ENCODE results near the gene NFATC1. TPM values are rescaled to one million over a fixed set of nuclear protein-coding genes. Genes with fewer than 3 reads are reported as not detected.

Gene NFATC1
- total RNA-seq, 1 donor, result 23.9 TPM

- H3K4me3 ChIP-seq (ENCODE audit: low read length), result no peak overlapping the region
- H3K27me3 ChIP-seq (ENCODE audit: insufficient read depth, low read length), result no peaks in the 10 kb centered on the region
- no peaks in the 10 kb centered on the region for H3K4me1 ChIP-seq (ENCODE audit: insufficient read depth, low read length)
- no peaks in the 10 kb centered on the region for H3K9me3 ChIP-seq (ENCODE audit: low read depth, low read length)
Measured at GRCh38 chr18:79427368-79428225, 31.9 kb downstream of the NFATC1 start.

- no peaks in the 10 kb centered on the region for H3K27me3 ChIP-seq (ENCODE audit: insufficient read depth, low read length)
- H3K4me3 ChIP-seq (ENCODE audit: low read length), result no peak overlapping the region
- H3K9me3 ChIP-seq (ENCODE audit: low read depth, low read length), result no peaks in the 10 kb centered on the region
- H3K4me1 ChIP-seq (ENCODE audit: insufficient read depth, low read length), result no peaks in the 10 kb centered on the region
Measured at GRCh38 chr18:79428287-79428686, 32.6 kb downstream of the NFATC1 start.

DNA sequence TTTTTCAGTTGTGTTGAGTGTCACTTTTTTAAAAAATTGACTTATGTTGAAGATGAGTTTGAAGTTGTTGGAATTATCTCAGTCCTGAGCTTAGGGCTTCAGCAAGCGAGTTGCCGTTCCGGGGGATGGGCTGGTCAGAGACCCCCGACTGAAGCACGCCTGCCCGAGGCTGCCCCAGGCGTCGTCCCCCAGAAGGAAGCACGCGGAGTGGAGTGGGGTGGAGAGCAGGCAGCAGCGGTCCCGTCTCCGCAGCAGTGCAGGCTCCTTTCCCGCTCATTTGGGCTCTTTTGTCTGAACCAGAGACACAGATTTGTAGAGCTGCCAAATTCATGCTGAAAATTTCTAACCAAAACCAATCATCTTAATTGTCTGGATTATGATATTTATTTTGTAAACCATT is 33.7 kb downstream of the NFATC1 start:
- Histone ChIP-seq H3K4me3 (ENCODE audit: low read length) (no peak overlapping the region), H3K9me3 (ENCODE audit: low read depth, low read length) (no peaks in the 10 kb centered on the region), H3K4me1 (ENCODE audit: insufficient read depth, low read length) (no peaks in the 10 kb centered on the region), H3K27me3 (ENCODE audit: insufficient read depth, low read length) (no peaks in the 10 kb centered on the region)

- H3K9me3 ChIP-seq (ENCODE audit: low read depth, low read length), result no peaks in the 10 kb centered on the region
- H3K4me3 ChIP-seq (ENCODE audit: low read length), result no peak overlapping the region
- no peaks in the 10 kb centered on the region for H3K4me1 ChIP-seq (ENCODE audit: insufficient read depth, low read length)
Measured at GRCh38 chr18:79429785-79430281, 34.1 kb downstream of the NFATC1 start.

DNA sequence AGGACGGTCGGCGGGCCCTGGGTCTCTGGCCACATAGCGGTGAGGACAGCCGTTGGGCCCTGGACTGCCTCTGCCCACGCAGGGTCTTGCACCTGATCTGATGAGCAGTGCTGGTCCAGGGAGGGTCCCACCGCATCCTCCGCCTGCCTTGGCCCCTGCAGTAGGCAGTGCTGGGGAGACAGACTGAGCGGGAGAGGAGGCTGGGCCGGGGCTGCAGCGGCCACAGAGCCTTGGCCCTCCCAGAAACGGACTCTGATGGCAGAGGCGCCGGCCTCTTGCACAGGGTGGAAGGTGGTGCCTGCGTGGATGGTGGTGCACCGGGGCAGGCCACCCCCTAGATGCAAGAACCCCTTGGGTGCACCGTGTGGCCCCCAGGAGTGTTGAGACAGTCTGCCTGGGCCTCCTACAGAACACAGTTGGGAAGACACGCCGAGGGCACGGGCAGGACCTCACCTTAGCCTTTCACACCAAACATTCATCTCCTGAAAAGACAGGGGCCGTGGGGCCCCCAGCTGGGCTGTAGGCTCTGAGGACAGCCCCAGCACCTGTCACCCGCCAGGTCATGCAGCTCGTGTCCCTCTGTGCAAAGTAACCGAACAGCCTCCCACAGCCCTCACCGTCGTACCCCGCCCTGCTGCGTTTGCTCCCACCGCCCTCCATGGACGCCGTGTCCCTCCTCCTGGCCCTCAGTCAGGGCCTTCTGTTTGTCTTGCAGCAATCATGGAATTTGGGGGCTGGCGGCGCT is 36.8 kb downstream of the NFATC1 start:
- Histone ChIP-seq H3K4me3 (ENCODE audit: low read length) (no peak overlapping the region), H3K9me3 (ENCODE audit: low read depth, low read length) (no peaks in the 10 kb centered on the region), H3K4me1 (ENCODE audit: insufficient read depth, low read length) (no peaks in the 10 kb centered on the region), H3K27me3 (ENCODE audit: insufficient read depth, low read length) (no peaks in the 10 kb centered on the region)

More at GRCh38 chr18:79429785-79430281, 34.1 kb downstream of the NFATC1 start:
- H3K27me3 ChIP-seq (ENCODE audit: insufficient read depth, low read length), result no peaks in the 10 kb centered on the region

DNA sequence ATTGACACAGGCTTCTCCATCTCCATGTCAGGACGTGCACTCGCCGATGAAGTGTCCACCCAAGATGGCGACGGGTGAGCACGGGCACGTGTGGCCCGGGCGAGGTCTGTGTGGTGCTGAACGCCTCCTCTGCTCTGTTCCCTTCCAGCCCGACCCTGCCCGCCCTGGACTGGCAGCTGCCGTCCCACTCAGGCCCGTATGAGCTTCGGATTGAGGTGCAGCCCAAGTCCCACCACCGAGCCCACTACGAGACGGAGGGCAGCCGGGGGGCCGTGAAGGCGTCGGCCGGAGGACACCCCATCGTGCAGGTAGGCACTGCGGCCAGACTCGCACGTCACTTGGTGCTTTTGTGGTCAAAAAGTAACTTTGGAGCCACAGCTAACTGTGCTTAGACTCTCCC is 37.7 kb downstream of the NFATC1 start:
- Histone ChIP-seq H3K27me3 (ENCODE audit: insufficient read depth, low read length) (no peaks in the 10 kb centered on the region), H3K9me3 (ENCODE audit: low read depth, low read length) (no peaks in the 10 kb centered on the region), H3K4me3 (ENCODE audit: low read length) (no peak overlapping the region), H3K4me1 (ENCODE audit: insufficient read depth, low read length) (peaks cover under 1% of the 10 kb centered on the region)

- Histone ChIP-seq H3K4me3 (ENCODE audit: low read length) (no peak overlapping the region), H3K4me1 (ENCODE audit: insufficient read depth, low read length) (peaks cover 10% of the 10 kb centered on the region), H3K9me3 (ENCODE audit: low read depth, low read length) (no peaks in the 10 kb centered on the region), H3K27me3 (ENCODE audit: insufficient read depth, low read length) (no peaks in the 10 kb centered on the region)
Measured at GRCh38 chr18:79434607-79435401, 39.1 kb downstream of the NFATC1 start.

DNA sequence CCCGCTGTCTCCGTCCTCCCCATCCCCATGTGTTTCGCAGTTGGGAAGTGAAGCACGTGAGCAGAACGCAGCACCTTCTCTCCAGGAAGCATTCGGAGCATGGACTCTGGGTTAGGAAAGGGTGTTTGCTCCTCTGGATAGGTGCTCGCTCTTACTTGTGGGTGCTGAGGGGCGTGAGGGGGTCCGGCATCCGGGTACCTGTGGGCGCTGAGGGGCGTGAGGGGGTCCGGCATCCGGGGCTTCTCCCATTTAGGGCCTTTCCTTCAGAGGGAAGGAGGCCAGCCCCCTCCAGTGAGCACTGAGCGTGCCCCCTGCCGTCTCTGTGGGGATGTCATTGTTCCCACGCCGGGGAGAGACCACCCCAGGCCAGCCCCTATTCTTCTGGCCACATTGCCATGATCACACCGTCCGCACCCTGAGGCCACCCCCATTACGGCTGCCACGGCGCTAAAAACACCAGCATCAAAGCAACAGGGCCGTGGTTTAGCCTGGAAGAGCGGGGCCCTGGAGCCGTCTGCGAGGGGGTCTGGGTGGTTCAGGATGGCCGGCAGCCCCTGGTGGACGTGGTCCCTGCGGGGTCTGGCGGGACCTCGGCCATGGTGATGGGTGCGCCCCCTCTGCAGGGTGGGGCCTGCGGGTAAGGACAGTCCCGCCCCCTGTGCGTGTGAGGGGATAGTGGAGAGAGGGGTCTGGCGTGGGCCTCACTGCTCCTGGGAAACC is 41.0 kb downstream of the NFATC1 start:
- Histone ChIP-seq H3K4me1 (ENCODE audit: insufficient read depth, low read length) (peaks cover 10% of the 10 kb centered on the region), H3K4me3 (ENCODE audit: low read length) (no peak overlapping the region), H3K9me3 (ENCODE audit: low read depth, low read length) (no peaks in the 10 kb centered on the region), H3K27me3 (ENCODE audit: insufficient read depth, low read length) (no peaks in the 10 kb centered on the region)

GRCh38 chr18:79438089-79438897 is 42.6 kb downstream of the NFATC1 start:
- Histone ChIP-seq H3K4me3 (ENCODE audit: low read length) (no peak overlapping the region), H3K9me3 (ENCODE audit: low read depth, low read length) (no peaks in the 10 kb centered on the region), H3K4me1 (ENCODE audit: insufficient read depth, low read length) (peaks cover 10% of the 10 kb centered on the region), H3K27me3 (ENCODE audit: insufficient read depth, low read length) (no peaks in the 10 kb centered on the region)

DNA sequence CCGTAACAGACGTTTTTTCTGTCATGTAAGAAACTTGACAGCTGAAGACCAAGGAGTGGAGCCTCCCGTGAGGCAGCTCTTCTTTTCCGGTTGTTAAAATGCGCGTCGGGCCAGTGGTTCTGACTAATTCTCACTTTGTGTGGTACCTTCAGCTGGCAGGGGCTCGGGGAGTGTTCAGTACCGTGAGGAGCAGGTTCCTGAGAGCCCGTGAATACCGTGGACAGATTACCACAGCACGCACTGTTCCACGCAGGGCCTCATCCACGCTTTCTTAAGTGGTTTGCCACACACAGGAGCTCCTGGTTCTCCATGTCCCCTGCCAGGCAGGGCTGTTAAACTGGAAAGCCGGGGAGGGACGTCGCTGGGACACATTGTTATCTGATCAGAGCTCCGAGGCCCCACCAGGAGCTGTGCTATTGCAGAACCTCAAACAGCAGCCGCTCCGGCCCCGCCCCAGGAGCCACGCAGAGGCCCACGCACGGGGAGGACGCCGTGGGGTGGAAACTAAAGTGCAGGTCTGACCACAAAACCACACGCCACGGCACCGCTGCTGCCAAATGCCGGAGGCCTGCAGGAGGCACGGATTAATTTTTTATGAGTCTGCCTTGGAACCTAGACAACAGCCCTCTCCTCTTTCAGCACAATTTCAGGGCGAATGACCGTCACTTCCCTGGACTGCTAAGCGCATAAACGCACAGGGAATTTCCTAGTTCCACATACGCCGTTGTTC is 43.3 kb downstream of the NFATC1 start:
- Histone ChIP-seq H3K4me1 (ENCODE audit: insufficient read depth, low read length) (peaks cover 10% of the 10 kb centered on the region), H3K4me3 (ENCODE audit: low read length) (no peak overlapping the region), H3K9me3 (ENCODE audit: low read depth, low read length) (no peaks in the 10 kb centered on the region), H3K27me3 (ENCODE audit: insufficient read depth, low read length) (no peaks in the 10 kb centered on the region)

- Histone ChIP-seq H3K9me3 (ENCODE audit: low read depth, low read length) (no peaks in the 10 kb centered on the region), H3K4me1 (ENCODE audit: insufficient read depth, low read length) (peaks cover 10% of the 10 kb centered on the region), H3K27me3 (ENCODE audit: insufficient read depth, low read length) (no peaks in the 10 kb centered on the region), H3K4me3 (ENCODE audit: low read length) (no peak overlapping the region)
Measured at GRCh38 chr18:79439628-79440023, 43.9 kb downstream of the NFATC1 start.

DNA sequence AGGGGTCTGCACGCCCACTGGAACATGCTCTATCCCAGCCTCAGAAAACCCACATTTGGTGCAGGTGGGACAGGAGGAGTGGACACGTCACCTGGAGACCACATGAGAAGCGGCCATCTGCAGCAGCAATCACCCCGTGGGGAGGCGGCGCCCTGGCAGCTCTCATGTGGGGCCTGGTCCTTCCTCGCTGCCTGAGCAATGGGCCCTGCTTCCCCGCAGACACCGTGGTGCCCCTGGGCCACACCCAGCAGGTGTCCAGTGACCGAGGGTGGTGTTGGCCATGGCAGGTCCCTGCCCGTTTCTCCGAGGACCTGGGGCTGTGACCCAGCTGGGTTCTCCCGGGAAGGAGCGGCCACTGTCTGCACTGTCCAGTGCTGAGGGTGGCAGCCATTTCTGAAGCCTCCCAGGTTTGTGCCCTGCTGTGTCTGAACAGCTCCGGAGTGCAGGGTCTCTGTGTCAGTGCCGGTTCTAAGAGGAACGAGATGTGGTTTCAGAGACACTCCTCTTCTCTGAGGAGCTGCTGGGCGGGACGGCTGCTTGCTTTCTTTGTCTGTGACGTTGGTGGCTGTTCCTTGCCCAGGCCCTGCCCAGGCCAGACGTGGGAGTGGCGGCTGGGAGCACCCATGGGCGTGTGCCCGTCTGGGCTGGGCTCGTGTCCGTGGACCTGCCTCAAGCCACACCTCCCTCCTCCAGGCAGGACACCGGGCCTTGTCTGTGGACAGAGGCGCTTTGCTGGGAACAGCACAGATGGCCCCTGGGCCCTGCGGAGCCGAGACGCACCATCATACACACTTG is 44.8 kb downstream of the NFATC1 start:
- Histone ChIP-seq H3K4me3 (ENCODE audit: low read length) (no peak overlapping the region), H3K27me3 (ENCODE audit: insufficient read depth, low read length) (no peaks in the 10 kb centered on the region), H3K9me3 (ENCODE audit: low read depth, low read length) (no peaks in the 10 kb centered on the region), H3K4me1 (ENCODE audit: insufficient read depth, low read length) (peaks cover 10% of the 10 kb centered on the region)

- Histone ChIP-seq H3K4me3 (ENCODE audit: low read length) (no peak overlapping the region), H3K9me3 (ENCODE audit: low read depth, low read length) (no peaks in the 10 kb centered on the region), H3K4me1 (ENCODE audit: insufficient read depth, low read length) (peaks cover 10% of the 10 kb centered on the region), H3K27me3 (ENCODE audit: insufficient read depth, low read length) (no peaks in the 10 kb centered on the region)
Measured at GRCh38 chr18:79441420-79441819, 45.7 kb downstream of the NFATC1 start.

Measured in mononuclear cell (primary cell).